ENCODE measurements around the gene RALGAPA2. TPM values are rescaled to one million over a fixed set of nuclear protein-coding genes. Genes with fewer than 3 reads are reported as not detected.

Gene RALGAPA2
- total RNA-seq, 1 experiment from 2014 or later, result 9.8 TPM

DNA sequence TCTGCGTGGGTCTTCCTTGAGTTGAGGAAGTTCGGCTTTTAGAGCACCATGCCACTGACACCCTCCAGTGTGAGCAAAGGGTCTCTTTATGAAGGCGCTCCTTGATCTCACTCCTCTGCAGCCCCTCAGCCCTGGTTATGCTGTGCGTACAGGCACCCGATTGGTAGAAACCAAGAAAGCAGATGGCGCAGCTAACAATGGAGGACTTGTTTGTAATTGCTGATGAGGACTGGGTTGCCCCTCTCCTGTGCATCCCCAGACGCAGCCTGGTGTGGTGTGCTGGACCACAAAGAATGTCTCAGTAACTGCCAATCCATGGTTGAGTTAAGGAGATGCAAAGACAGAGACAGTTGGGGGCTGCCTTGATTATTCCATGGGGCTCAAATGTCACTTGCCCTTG lies 314.3 kb downstream of the RALGAPA2 start:
- Histone ChIP-seq H3K9me2 (replicated peaks; ENCODE audit: low read length) (no peaks in the 10 kb centered on the region), H3K27ac (ENCODE audit: low read length) (no peak overlapping the region), H3F3A (ENCODE audit: low read length, unreplicated experiment) (no peaks in the 10 kb centered on the region), H3K27me3 (ENCODE audit: low read length) (no peaks in the 10 kb centered on the region), H3K4me3 (ENCODE audit: low read length) (no peak overlapping the region), H2AFZ (ENCODE audit: low read length) (no peak overlapping the region), H3K36me3 (ENCODE audit: low read depth, low read length) (no peaks in the 10 kb centered on the region), H3K79me2 (ENCODE audit: low read length) (no peaks in the 10 kb centered on the region), H3K9me3 (ENCODE audit: low read length) (no peaks in the 10 kb centered on the region), H4K20me1 (ENCODE audit: low read length) (no peaks in the 10 kb centered on the region), H3K4me1 (ENCODE audit: insufficient read depth, low read length) (no peaks in the 10 kb centered on the region), H3K9ac (ENCODE audit: low read length) (no peak overlapping the region), H3K4me2 (ENCODE audit: low read length) (no peak overlapping the region)
- intact Hi-C loops (cut with micrococcal nuclease), result no loop called here
- no peak for TF ChIP-seq EZH2phosphoT487 (IDR thresholded peaks at IDR 0.05; ENCODE audit: borderline replicate concordance, low read length)
- TF ChIP-seq, protein P1, sequence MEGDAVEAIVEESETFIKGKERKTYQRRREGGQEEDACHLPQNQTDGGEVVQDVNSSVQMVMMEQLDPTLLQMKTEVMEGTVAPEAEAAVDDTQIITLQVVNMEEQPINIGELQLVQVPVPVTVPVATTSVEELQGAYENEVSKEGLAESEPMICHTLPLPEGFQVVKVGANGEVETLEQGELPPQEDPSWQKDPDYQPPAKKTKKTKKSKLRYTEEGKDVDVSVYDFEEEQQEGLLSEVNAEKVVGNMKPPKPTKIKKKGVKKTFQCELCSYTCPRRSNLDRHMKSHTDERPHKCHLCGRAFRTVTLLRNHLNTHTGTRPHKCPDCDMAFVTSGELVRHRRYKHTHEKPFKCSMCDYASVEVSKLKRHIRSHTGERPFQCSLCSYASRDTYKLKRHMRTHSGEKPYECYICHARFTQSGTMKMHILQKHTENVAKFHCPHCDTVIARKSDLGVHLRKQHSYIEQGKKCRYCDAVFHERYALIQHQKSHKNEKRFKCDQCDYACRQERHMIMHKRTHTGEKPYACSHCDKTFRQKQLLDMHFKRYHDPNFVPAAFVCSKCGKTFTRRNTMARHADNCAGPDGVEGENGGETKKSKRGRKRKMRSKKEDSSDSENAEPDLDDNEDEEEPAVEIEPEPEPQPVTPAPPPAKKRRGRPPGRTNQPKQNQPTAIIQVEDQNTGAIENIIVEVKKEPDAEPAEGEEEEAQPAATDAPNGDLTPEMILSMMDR (conservative IDR thresholded peaks at IDR 0.05; ENCODE audit: low read depth, low read length), result no peak
- no peak for TF ChIP-seq EZH2 (IDR thresholded peaks at IDR 0.05; ENCODE audit: low read length, unreplicated experiment)
- ChIA-PET POLR2A (ENCODE audit: unreplicated experiment) (no interaction called here), CTCF (no interaction called here)
- no peak for DNase-seq
- BruUV-seq (replicated peaks), result no TSS peak
- ATAC-seq, result no peak

DNA sequence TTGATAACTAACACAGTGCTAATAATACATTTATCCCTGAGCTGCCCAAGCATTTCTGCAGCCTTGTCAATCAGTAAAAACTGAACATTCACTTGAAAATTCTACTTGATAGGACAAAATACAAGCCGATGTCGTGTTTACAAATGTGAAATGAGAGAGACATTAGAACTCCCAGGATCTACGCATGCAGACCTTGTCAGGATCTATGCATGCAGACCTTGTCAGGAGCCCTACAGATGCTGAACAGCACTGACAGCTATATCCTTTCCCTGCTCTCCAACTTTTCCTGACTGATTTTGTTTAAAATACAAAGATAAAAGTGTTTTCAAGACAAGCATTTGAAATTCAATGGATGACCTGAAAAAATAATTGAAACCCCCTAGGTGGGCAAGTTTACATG lies 315.6 kb downstream of the RALGAPA2 start:
- H3K9me2 ChIP-seq (replicated peaks; ENCODE audit: low read length), result no peaks in the 10 kb centered on the region
- ATAC-seq, result no peak
- no peak overlapping the region for H3K27ac ChIP-seq (ENCODE audit: low read length)
- no peak overlapping the region for H3K4me2 ChIP-seq (ENCODE audit: low read length)
- H2AFZ ChIP-seq (ENCODE audit: low read length), result no peak overlapping the region
- no TSS peak for BruUV-seq (replicated peaks)
- H3K9me3 ChIP-seq (ENCODE audit: low read length), result no peaks in the 10 kb centered on the region
- ChIA-PET CTCF (no interaction called here), POLR2A (ENCODE audit: unreplicated experiment) (no interaction called here)
- H3K36me3 ChIP-seq (ENCODE audit: low read depth, low read length), result no peaks in the 10 kb centered on the region
- H3K4me1 ChIP-seq (ENCODE audit: insufficient read depth, low read length), result no peaks in the 10 kb centered on the region
- no peaks in the 10 kb centered on the region for H3K27me3 ChIP-seq (ENCODE audit: low read length)
- H3F3A ChIP-seq (ENCODE audit: low read length, unreplicated experiment), result no peaks in the 10 kb centered on the region
- no peaks in the 10 kb centered on the region for H4K20me1 ChIP-seq (ENCODE audit: low read length)
- H3K9ac ChIP-seq (ENCODE audit: low read length), result no peak overlapping the region
- no peaks in the 10 kb centered on the region for H3K79me2 ChIP-seq (ENCODE audit: low read length)
- no peak overlapping the region for H3K4me3 ChIP-seq (ENCODE audit: low read length)
- DNase-seq, result no peak
- no peak for TF ChIP-seq EZH2 (IDR thresholded peaks at IDR 0.05; ENCODE audit: low read length, unreplicated experiment)
- intact Hi-C loops (cut with micrococcal nuclease), result no loop called here

DNA sequence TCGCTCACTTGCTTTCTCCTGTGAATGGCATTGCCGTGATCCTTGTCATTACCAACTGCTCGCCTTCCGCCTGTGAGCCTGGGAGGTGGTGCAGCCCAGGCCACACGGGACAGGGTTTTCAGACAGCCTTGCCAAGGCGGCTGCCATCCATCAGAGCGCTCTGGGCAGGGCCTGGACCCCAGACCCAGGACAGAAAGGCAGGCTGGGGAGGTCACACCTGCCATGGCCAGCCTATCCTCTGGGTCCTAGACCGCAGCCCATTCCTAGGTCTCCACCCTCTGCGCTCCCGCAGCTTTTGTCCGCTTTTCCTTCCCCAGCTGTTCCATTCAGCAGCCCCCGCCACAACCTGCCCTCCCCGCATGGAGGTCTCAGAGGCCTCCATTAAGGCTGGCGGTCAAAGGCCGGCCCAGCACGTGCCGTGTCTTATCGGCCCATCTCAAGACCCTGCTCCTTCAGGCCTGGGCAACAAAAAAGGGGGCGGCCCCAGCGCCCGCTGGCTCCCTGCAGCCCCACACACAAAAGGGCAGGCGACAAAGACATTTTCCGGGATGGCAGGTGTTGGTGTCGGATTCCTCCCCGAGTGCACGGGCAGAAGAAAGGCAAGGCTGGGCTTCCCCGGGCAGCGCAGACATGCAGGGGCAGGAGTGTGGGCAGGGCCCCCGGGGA lies 316.4 kb downstream of the RALGAPA2 start:
- Histone ChIP-seq H3K4me1 (ENCODE audit: insufficient read depth, low read length) (no peaks in the 10 kb centered on the region), H3K27ac (ENCODE audit: low read length) (no peak overlapping the region), H3K9me2 (replicated peaks; ENCODE audit: low read length) (no peaks in the 10 kb centered on the region), H3K9ac (ENCODE audit: low read length) (no peak overlapping the region), H3K27me3 (ENCODE audit: low read length) (no peaks in the 10 kb centered on the region), H4K20me1 (ENCODE audit: low read length) (no peaks in the 10 kb centered on the region), H2AFZ (ENCODE audit: low read length) (no peak overlapping the region), H3K79me2 (ENCODE audit: low read length) (no peaks in the 10 kb centered on the region), H3F3A (ENCODE audit: low read length, unreplicated experiment) (no peaks in the 10 kb centered on the region), H3K9me3 (ENCODE audit: low read length) (no peaks in the 10 kb centered on the region), H3K36me3 (ENCODE audit: low read depth, low read length) (no peaks in the 10 kb centered on the region), H3K4me3 (ENCODE audit: low read length) (no peak overlapping the region), H3K4me2 (ENCODE audit: low read length) (no peak overlapping the region)
- ChIA-PET POLR2A (ENCODE audit: unreplicated experiment) (no interaction called here), CTCF (no interaction called here)
- intact Hi-C loops (cut with micrococcal nuclease), result no loop called here
- ATAC-seq, result no peak
- no peak for DNase-seq
- no TSS peak for BruUV-seq (replicated peaks)
- TF ChIP-seq EZH2 (IDR thresholded peaks at IDR 0.05; ENCODE audit: low read length, unreplicated experiment) (no peak), EZH2phosphoT487 (IDR thresholded peaks at IDR 0.05; ENCODE audit: borderline replicate concordance, low read length) (no peak)
- TF ChIP-seq, protein P1 (conservative IDR thresholded peaks at IDR 0.05; ENCODE audit: low read depth, low read length), result no peak
